ENCODE results near the gene TNRC6C. TPM values are rescaled to one million over a fixed set of nuclear protein-coding genes. Genes with fewer than 3 reads are reported as not detected.

Gene TNRC6C, protein sequence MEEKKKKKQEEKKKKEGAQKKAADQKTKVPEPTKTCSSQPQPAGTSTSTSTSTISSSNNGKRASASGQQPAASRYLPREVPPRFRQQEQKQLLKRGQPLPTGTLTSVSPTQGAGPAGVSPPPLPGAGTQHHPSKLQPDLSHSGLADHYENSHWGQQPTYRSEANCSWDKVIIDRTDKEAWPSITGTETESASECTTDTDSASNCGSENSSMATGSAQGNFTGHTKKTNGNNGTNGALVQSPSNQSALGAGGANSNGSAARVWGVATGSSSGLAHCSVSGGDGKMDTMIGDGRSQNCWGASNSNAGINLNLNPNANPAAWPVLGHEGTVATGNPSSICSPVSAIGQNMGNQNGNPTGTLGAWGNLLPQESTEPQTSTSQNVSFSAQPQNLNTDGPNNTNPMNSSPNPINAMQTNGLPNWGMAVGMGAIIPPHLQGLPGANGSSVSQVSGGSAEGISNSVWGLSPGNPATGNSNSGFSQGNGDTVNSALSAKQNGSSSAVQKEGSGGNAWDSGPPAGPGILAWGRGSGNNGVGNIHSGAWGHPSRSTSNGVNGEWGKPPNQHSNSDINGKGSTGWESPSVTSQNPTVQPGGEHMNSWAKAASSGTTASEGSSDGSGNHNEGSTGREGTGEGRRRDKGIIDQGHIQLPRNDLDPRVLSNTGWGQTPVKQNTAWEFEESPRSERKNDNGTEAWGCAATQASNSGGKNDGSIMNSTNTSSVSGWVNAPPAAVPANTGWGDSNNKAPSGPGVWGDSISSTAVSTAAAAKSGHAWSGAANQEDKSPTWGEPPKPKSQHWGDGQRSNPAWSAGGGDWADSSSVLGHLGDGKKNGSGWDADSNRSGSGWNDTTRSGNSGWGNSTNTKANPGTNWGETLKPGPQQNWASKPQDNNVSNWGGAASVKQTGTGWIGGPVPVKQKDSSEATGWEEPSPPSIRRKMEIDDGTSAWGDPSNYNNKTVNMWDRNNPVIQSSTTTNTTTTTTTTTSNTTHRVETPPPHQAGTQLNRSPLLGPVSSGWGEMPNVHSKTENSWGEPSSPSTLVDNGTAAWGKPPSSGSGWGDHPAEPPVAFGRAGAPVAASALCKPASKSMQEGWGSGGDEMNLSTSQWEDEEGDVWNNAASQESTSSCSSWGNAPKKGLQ (N-terminal part only)
- total RNA-seq: 10 to 100 TPM in 2 of 4 donors, 1 to 10 TPM in 2; 6.4 to 20.5 (median 10.5) TPM

DNA sequence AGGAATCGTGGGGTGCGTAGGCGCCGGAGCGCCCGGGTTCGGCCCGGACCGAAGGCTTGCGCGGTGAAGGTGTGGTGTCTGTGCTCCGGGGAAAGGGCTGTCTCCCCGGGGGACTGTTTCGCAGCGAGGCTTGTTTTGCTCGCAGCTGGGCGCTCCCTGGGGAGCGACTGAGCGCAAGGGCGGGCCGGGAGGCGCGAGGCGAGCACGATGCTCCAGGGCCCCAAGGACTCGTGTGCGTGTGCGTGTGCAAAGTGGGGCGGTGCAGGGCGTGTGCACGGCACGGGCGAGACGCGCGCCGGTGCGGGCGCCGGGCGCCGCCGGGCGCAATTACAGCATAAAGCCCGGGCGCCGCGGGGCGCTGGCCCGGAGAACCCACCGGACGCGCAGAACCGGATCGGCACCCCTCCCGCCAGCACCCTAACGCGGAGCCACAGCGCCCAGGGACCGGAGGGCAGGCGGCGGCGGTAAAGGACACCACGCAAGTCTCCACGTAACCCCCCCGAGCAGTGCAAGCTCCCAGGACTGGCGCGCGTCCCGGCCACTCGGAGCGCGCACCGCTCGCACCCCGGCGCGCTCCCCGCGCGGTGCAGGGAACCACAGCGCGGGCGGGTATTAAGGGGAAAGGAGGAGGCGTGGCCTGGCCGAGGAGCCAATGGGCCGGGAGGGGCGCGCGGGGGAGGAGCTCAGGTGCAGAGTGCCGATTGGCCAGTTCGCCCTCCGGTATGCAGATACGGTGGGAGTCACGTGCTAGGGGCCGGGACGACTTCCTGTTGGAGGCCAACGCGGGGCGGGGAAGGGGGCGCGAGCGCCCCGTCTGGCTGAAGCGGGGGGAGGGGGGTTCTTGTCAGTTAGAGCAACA is at the start of gene TNRC6C:
TNRC6C (plus strand) TSS at position 847 of the 859 bp plus-strand sequence. CDS start 45,504 bp downstream, outside the sequence.
- peak; percentile 95 for ATAC-seq (ENCODE audit: low FRiP score)
- DNase-seq (ENCODE audit: low spot score): peak; percentile 98
- TF ChIP-seq CTCF (IDR thresholded peaks at IDR 0.05): no peak

GRCh38 chr17:77909236-77909635 is 49.3 kb upstream of the TNRC6C start:
- peak; percentile 18 for DNase-seq (ENCODE audit: low spot score)
- peak; percentile 83 for ATAC-seq (ENCODE audit: low FRiP score)

GRCh38 chr17:77909816-77910215 is 48.7 kb upstream of the TNRC6C start:
- no peak for TF ChIP-seq CTCF (IDR thresholded peaks at IDR 0.05)
- no peak for ATAC-seq (ENCODE audit: low FRiP score)
- DNase-seq (ENCODE audit: low spot score): no peak

More at GRCh38 chr17:77909236-77909635, 49.3 kb upstream of the TNRC6C start:
- no peak for TF ChIP-seq CTCF (IDR thresholded peaks at IDR 0.05)

DNA sequence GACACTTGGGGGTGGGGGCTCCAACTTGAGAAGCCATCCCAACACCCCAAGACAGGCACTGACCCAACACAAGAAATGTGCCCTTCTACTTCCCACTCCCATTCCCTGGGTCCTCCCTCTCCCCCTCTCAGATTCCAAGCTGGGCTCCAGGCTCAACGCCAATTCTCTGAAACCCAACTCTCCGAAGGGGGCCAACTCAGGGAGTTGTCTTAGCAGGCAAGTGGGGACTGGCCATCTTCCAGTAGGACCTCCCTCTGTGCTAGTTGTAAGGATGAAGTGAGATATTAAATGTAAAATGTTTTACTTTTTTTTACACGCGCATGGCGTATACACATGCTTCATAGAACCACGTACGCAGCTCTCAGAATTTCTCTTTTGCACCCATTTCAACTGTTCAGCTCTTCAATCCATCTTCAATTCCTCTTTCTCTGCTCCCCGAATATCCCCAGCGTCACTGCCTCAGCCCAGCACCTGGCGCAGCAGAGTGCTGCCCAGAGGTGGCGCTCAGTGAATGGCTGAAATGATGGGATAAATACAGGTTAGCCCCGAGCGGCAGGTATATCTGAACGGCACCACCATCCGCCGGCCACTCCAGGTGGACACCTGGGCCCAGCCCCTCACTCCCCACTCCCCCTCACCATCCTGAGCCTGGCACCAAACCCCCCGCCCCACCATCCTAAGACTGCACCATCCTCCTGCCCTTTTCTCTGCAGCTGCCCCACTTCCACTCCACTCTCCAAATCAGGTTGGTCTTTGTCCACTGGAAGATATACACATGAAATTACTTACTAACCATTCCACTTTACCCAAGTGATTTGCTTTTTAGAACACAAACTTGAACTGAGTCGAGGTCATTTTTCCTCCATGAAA is 43.9 kb upstream of the TNRC6C start:
- ATAC-seq (ENCODE audit: low FRiP score): peak; percentile 41
- no peak for DNase-seq (ENCODE audit: low spot score)
- TF ChIP-seq CTCF (IDR thresholded peaks at IDR 0.05): no peak

DNA sequence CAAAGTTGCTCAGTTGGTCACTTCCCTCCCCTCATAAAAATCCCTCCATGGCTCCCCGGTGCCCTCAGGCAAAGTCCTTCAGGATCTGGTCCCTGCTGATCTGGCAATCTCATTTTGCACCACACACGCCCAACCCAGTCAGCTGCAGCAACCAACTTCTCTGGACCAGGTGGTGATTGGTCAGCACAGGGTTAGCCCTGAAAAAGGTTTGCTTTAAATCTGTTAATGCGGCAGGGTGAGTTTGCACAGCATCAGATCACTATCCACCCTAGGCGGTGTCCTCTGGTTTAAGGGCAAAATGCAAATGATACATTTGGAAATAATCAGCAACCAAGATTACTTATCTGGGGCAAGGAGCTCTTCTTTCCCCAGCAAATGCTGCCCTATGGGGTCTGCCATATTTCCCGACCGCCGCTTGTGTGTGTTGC is 42.9 kb upstream of the TNRC6C start:
- DNase-seq (ENCODE audit: low spot score): no peak
- TF ChIP-seq CTCF (IDR thresholded peaks at IDR 0.05): no peak
- peak; percentile 44 for ATAC-seq (ENCODE audit: low FRiP score)

Measured in omental fat pad (tissue), 4 donors.